ENCODE data around the gene REEP3.

GRCh38 chr10:63549810-63550209 lies 28.6 kb downstream of the REEP3 start:
- no peak for TF ChIP-seq CTCF (IDR thresholded peaks at IDR 0.05)
- TF ChIP-seq EZH2 (IDR thresholded peaks at IDR 0.05; ENCODE audit: borderline replicate concordance, insufficient read depth, low read depth, low read length, poor library complexity, severe bottlenecking): no peak

Measured in B cell (primary cell).